PC-9 (cell line): Measurements from ENCODE around the gene ROGDI.

Experiments
- CTCF ChIP-seq: fragments of 200-600 bp; sonication (generic); conservative IDR thresholded peaks from 2 replicates; pipeline ENCODE4 v1.6.1; 2017; ENCODE audit warnings: mixed run types, antibody characterized with exemption, mild to moderate bottlenecking, moderate library complexity
- EZH2 ChIP-seq: fragments of 200-600 bp; sonication (generic); IDR thresholded peaks from 2 replicates; pipeline ENCODE4 v1.8.0; 2017; ENCODE audit warnings: antibody characterized with exemption, low read depth

GRCh38 chr16:4796982-4797804, 5.2 kb downstream of the ROGDI start:
- TF ChIP-seq CTCF (no peak), EZH2 (no peak)
